SK-N-SH (cell line): Measurements from ENCODE around the gene SULT1B1. TPM values are rescaled to one million over a fixed set of nuclear protein-coding genes. Genes with fewer than 3 reads are reported as not detected.

Source experiments
- CTCF ChIA-PET: fragments of 300-600, 350-600 bp; formaldehyde crosslinking; extraction: SDS; loops from one replicate; lab custom pipeline; 2021; lab: Yijun Ruan, JAX
- POLR2A ChIA-PET: fragments of 350-600 bp; sonication (Branson Sonifier 250); formaldehyde crosslinking; extraction: SDS; loops from one replicate; lab custom pipeline; 2020; ENCODE audit warnings: antibody characterized with exemption, inconsistent platforms; lab: Yijun Ruan, JAX
- DNase-seq: peaks from one replicate; pipeline ENCODE4 v3.0.0; 2012
- H2AFZ ChIP-seq: fragments of 200-600 bp; sonication (generic); 2 replicates; pipeline ENCODE4 v1.8.1; 2016; ENCODE audit warnings: antibody characterized with exemption, mild to moderate bottlenecking, low read depth
- H3F3A ChIP-seq: fragments of 200-600 bp; sonication (generic); replicated peaks from 2 replicates; pipeline ENCODE3; 2016; ENCODE audit warnings: antibody characterized with exemption, mild to moderate bottlenecking; ENCODE audit not compliant: insufficient read depth
- H3K27ac ChIP-seq, 2 experiments: fragments of 200-500 bp in 1 of 2; fragments of 200-600 bp in 1 of 2; sonication (Bioruptor generic) in 1 of 2; sonication (generic), shearing (Covaris generic) in 1 of 2; 2 replicates each; pipeline versions ENCODE4 v1.5.1 to v1.6.1; 2014 to 2016; ENCODE audit warnings: low read depth in 2 of 2, inconsistent platforms in 1 of 2, low read length in 1 of 2, mild to moderate bottlenecking in 1 of 2, mixed read lengths in 1 of 2
- H3K27me3 ChIP-seq: fragments of 200-600 bp; sonication (generic), shearing (Covaris generic); 2 replicates; pipeline ENCODE4 v1.6.1; 2016; ENCODE audit warnings: mixed run types; ENCODE audit not compliant: insufficient read depth
- H3K36me3 ChIP-seq, 2 experiments: fragments of 200-500 bp in 1 of 2; fragments of 200-600 bp in 1 of 2; sonication (Bioruptor generic) in 1 of 2; sonication (generic) in 1 of 2; replicated peaks in 1 of 2; 2 replicates each; pipeline versions ENCODE3 to v1.5.1; 2014 to 2016; ENCODE audit warnings: low read length in 1 of 2, mild to moderate bottlenecking in 1 of 2; ENCODE audit not compliant: insufficient read depth in 2 of 2, control insufficient read depth in 1 of 2
- H3K4me1 ChIP-seq, 2 experiments: fragments of 200-500 bp in 1 of 2; fragments of 200-600 bp in 1 of 2; sonication (Bioruptor generic) in 1 of 2; sonication (generic), shearing (Covaris generic) in 1 of 2; 2 replicates each; pipeline versions ENCODE4 v1.5.1 to v1.6.1; 2014 to 2016; ENCODE audit warnings: low read depth in 1 of 2, low read length in 1 of 2, mixed run types in 1 of 2; ENCODE audit not compliant: insufficient read depth in 2 of 2, control insufficient read depth in 1 of 2
- H3K4me2 ChIP-seq: fragments of 200-600 bp; sonication (generic), shearing (Covaris generic); 2 replicates; pipeline ENCODE4 v1.6.1; 2017; ENCODE audit warnings: mixed run types
- H3K4me3 ChIP-seq, 2 experiments: fragments of 200-500 bp in 1 of 2; fragments of 200-600 bp in 1 of 2; sonication (Bioruptor generic) in 1 of 2; sonication (generic), shearing (Covaris generic) in 1 of 2; 2 replicates each; pipeline versions ENCODE4 v1.5.1 to v1.8.1; 2014 to 2016; ENCODE audit warnings: low read depth in 2 of 2, inconsistent platforms in 1 of 2, low read length in 1 of 2, mild to moderate bottlenecking in 1 of 2, mixed read lengths in 1 of 2, moderate library complexity in 1 of 2
- H3K79me2 ChIP-seq: fragments of 200-600 bp; sonication (generic); 2 replicates; pipeline ENCODE4 v1.8.1; 2017; ENCODE audit warnings: mild to moderate bottlenecking; ENCODE audit not compliant: insufficient read depth
- H3K9ac ChIP-seq: fragments of 200-600 bp; sonication (generic); 2 replicates; pipeline ENCODE4 v1.6.1; 2017; ENCODE audit warnings: mixed run types
- H3K9me2 ChIP-seq: fragments of 200-600 bp; sonication (generic); 2 replicates; pipeline ENCODE4 v1.6.1; 2017; ENCODE audit warnings: mixed run types
- H3K9me3 ChIP-seq: fragments of 200-600 bp; sonication (generic); 2 replicates; pipeline ENCODE4 v1.6.1; 2017; ENCODE audit warnings: mixed run types, mild to moderate bottlenecking, moderate library complexity
- H4K20me1 ChIP-seq: fragments of 200-600 bp; sonication (generic); 2 replicates; pipeline ENCODE4 v1.6.1; 2017; ENCODE audit warnings: mild to moderate bottlenecking, mixed run types; ENCODE audit not compliant: insufficient read depth
- CHD2 ChIP-seq: fragments of 150-350 bp; IDR thresholded peaks from 2 replicates; pipeline ENCODE4 v1.6.1; 2018; ENCODE audit warnings: low read length; ENCODE audit not compliant: partially characterized antibody
- GABPA ChIP-seq: IDR thresholded peaks from 2 replicates; pipeline ENCODE4 v1.4.0; 2012; ENCODE audit warnings: low read depth, mild to moderate bottlenecking
- NFIC ChIP-seq: IDR thresholded peaks from 2 replicates; pipeline ENCODE4 v1.4.0; 2012; ENCODE audit warnings: borderline replicate concordance
- POLR2AphosphoS5 ChIP-seq: IDR thresholded peaks from 2 replicates; pipeline ENCODE4 v1.6.1; 2012; ENCODE audit warnings: low read depth, low read length
- RAD21 ChIP-seq: IDR thresholded peaks from 2 replicates; pipeline ENCODE4 v1.6.1; 2012; ENCODE audit warnings: mild to moderate bottlenecking, low read length
- SMC3 ChIP-seq: IDR thresholded peaks from 2 replicates; pipeline ENCODE4 v1.6.1; 2012; ENCODE audit warnings: low read depth, low read length, improper control_type of control experiment
- WGBS: methylation state at CpG from one replicate; pipeline ENCODE4 v1.1.6; 2017; ENCODE audit warnings: low lambda C conversion rate; 5-methylcytosine and 5-hydroxymethylcytosine counted together
- polyA plus RNA-seq, 3 experiments: library from polyadenylated mRNA; depleted of rRNA; stranded (reverse); fragments of >200 nt; gene quantifications; 2 replicates each; pipeline ENCODE4 v1.2.3, GENCODE V29; 2012
- TF ChIP-seq, protein P1 (sequence below): IDR thresholded peaks from 2 replicates; pipeline ENCODE4; 2012
- TF ChIP-seq, protein P2 (sequence below): IDR thresholded peaks from 2 replicates; pipeline ENCODE4 v1.4.0; 2012; ENCODE audit warnings: low read depth, borderline replicate concordance
- TF ChIP-seq, protein P3 (sequence below): fragments of 150-350 bp; IDR thresholded peaks from 2 replicates; pipeline ENCODE4 v1.6.1; 2016; ENCODE audit warnings: mild to moderate bottlenecking, low read depth, low read length
- TF ChIP-seq, protein P4 (sequence below): fragments of 150-350 bp; IDR thresholded peaks from 2 replicates; pipeline ENCODE4 v1.6.1; 2017; ENCODE audit warnings: antibody characterized with exemption, low read length, low read depth, borderline replicate concordance
- TF ChIP-seq, protein P5 (sequence below): IDR thresholded peaks from 2 replicates; pipeline ENCODE4 v1.4.0; 2012; ENCODE audit warnings: low read depth
- TF ChIP-seq, protein P6 (sequence below): fragments of 200-600 bp; sonication (generic); IDR thresholded peaks from 2 replicates; pipeline ENCODE4 v1.6.1; 2017; ENCODE audit warnings: antibody characterized with exemption, mild to moderate bottlenecking, moderate library complexity
- TF ChIP-seq, protein P7 (sequence below): IDR thresholded peaks from 2 replicates; pipeline ENCODE4 v1.4.0; 2012; ENCODE audit warnings: low read depth, borderline replicate concordance

The SULT1B1 gene
- polyA plus RNA-seq, 1 of the 3 experiments (the other 2 are of a cell fraction), result 14.7 TPM

DNA sequence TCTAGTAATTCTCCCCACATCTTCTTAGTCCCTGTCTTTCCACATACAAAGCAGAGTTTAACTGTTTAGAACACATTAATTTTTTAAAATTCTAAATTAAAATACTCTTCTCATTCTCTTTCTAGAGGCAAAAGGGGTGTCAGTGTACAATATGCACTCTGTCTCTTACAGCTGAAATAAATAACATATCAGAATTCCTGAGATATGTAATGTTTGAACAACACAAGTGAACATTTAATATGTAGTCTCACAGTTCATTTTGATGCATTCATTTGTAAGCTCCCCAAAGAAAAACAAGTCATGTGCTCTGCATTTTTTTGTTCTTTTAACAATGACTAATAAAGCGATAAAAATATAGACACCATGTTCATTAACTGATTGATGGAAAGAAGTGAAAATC lies 19.7 kb upstream of the SULT1B1 start:
- no peaks in the 10 kb centered on the region for H4K20me1 ChIP-seq
- peaks cover 88% of the 10 kb centered on the region for H3K79me2 ChIP-seq
- no peaks in the 10 kb centered on the region for H3K27me3 ChIP-seq
- H3K9me2 ChIP-seq, result no peaks in the 10 kb centered on the region
- no peaks in the 10 kb centered on the region for H3K9me3 ChIP-seq
- no peaks in the 10 kb centered on the region for H3K4me1 ChIP-seq
- H2AFZ ChIP-seq, result no peak overlapping the region
- no peak for TF ChIP-seq POLR2AphosphoS5
- TF ChIP-seq, protein P1, sequence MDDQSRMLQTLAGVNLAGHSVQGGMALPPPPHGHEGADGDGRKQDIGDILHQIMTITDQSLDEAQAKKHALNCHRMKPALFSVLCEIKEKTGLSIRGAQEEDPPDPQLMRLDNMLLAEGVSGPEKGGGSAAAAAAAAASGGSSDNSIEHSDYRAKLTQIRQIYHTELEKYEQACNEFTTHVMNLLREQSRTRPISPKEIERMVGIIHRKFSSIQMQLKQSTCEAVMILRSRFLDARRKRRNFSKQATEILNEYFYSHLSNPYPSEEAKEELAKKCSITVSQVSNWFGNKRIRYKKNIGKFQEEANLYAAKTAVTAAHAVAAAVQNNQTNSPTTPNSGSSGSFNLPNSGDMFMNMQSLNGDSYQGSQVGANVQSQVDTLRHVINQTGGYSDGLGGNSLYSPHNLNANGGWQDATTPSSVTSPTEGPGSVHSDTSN, result no peak
- TF ChIP-seq NFIC, result no peak
- TF ChIP-seq RAD21, result no peak
- TF ChIP-seq SMC3, result no peak
- TF ChIP-seq, protein P2, sequence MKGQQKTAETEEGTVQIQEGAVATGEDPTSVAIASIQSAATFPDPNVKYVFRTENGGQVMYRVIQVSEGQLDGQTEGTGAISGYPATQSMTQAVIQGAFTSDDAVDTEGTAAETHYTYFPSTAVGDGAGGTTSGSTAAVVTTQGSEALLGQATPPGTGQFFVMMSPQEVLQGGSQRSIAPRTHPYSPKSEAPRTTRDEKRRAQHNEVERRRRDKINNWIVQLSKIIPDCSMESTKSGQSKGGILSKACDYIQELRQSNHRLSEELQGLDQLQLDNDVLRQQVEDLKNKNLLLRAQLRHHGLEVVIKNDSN, result no peak
- TF ChIP-seq, protein P3, sequence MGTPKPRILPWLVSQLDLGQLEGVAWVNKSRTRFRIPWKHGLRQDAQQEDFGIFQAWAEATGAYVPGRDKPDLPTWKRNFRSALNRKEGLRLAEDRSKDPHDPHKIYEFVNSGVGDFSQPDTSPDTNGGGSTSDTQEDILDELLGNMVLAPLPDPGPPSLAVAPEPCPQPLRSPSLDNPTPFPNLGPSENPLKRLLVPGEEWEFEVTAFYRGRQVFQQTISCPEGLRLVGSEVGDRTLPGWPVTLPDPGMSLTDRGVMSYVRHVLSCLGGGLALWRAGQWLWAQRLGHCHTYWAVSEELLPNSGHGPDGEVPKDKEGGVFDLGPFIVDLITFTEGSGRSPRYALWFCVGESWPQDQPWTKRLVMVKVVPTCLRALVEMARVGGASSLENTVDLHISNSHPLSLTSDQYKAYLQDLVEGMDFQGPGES, result no peak
- TF ChIP-seq, protein P4, sequence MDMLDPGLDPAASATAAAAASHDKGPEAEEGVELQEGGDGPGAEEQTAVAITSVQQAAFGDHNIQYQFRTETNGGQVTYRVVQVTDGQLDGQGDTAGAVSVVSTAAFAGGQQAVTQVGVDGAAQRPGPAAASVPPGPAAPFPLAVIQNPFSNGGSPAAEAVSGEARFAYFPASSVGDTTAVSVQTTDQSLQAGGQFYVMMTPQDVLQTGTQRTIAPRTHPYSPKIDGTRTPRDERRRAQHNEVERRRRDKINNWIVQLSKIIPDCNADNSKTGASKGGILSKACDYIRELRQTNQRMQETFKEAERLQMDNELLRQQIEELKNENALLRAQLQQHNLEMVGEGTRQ, result no peak
- TF ChIP-seq, protein P5, sequence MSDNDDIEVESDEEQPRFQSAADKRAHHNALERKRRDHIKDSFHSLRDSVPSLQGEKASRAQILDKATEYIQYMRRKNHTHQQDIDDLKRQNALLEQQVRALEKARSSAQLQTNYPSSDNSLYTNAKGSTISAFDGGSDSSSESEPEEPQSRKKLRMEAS, result no peak
- TF ChIP-seq, protein P6, sequence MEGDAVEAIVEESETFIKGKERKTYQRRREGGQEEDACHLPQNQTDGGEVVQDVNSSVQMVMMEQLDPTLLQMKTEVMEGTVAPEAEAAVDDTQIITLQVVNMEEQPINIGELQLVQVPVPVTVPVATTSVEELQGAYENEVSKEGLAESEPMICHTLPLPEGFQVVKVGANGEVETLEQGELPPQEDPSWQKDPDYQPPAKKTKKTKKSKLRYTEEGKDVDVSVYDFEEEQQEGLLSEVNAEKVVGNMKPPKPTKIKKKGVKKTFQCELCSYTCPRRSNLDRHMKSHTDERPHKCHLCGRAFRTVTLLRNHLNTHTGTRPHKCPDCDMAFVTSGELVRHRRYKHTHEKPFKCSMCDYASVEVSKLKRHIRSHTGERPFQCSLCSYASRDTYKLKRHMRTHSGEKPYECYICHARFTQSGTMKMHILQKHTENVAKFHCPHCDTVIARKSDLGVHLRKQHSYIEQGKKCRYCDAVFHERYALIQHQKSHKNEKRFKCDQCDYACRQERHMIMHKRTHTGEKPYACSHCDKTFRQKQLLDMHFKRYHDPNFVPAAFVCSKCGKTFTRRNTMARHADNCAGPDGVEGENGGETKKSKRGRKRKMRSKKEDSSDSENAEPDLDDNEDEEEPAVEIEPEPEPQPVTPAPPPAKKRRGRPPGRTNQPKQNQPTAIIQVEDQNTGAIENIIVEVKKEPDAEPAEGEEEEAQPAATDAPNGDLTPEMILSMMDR, result no peak
- H3K27ac ChIP-seq, result peak overlapping the region; percentile 67 to 75; a peak in 3 of 4 replicates
- 49% methylated on average over 1 of the region's 1 CpG for WGBS
- no peak for DNase-seq
- POLR2A ChIA-PET, result no interaction called here
- CTCF ChIA-PET, result no interaction called here
- H3K36me3 ChIP-seq, result peaks cover 0 to 5% of the 10 kb centered on the region in 2 experiments
- peak overlapping the region; percentile 55; the same call in 1 of the 2 replicates for H3K4me2 ChIP-seq
- H3F3A ChIP-seq, result peaks cover 15% of the 10 kb centered on the region
- H3K4me3 ChIP-seq, result no peak overlapping the region
- H3K9ac ChIP-seq, result peak overlapping the region; percentile 33; the same call in 1 of the 2 replicates

DNA sequence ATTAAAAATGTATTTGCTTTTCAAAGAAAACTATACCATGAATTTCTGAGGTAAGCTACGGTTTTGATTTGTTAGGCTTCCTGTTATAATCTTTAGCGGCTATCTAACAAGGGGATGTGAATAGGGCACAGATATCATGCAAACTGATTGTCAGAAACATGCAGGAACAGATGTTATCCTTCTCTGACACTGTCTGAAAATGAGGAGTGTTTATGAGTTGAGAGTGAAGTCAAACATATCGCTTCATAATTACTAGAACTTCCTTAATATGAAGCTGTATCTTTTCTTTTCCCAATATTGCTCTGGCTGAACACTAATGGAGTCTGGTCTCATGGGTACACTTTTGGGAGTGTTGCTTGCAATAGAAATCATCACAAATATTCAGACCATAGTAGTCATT lies 16.3 kb upstream of the SULT1B1 start:
- peaks cover 0 to 5% of the 10 kb centered on the region in 2 experiments for H3K36me3 ChIP-seq
- ChIA-PET CTCF (no interaction called here), POLR2A (no interaction called here)
- 0 out of 4 replicates have a peak overlapping the region, but pooled peaks of 1 of the 2 experiments have one; percentile 3 for H3K4me3 ChIP-seq
- no peaks in the 10 kb centered on the region for H3K27me3 ChIP-seq
- H3K9me2 ChIP-seq, result no peaks in the 10 kb centered on the region
- peak overlapping the region; percentile 61; the same call in 1 of the 2 replicates for H2AFZ ChIP-seq
- DNase-seq, result no peak
- no peaks in the 10 kb centered on the region for H4K20me1 ChIP-seq
- no peak overlapping the region; the same call in 1 of the 2 replicates for H3K9ac ChIP-seq
- WGBS, result 16% methylated on average over 3 of the region's 3 CpGs
- H3K4me2 ChIP-seq, result peak overlapping the region; percentile 6; the same call in 1 of the 2 replicates
- peaks cover 15% of the 10 kb centered on the region for H3F3A ChIP-seq
- H3K9me3 ChIP-seq, result no peaks in the 10 kb centered on the region
- peak overlapping the region; percentile 50 to 54; a peak in 3 of 4 replicates for H3K27ac ChIP-seq
- peaks cover 80% of the 10 kb centered on the region for H3K79me2 ChIP-seq
- H3K4me1 ChIP-seq, result no peaks in the 10 kb centered on the region
- no peak for TF ChIP-seq GABPA
- TF ChIP-seq, protein P6, result no peak
- TF ChIP-seq CHD2, result no peak
- TF ChIP-seq NFIC, result no peak
- TF ChIP-seq, protein P5, result no peak
- TF ChIP-seq, protein P3, result no peak
- TF ChIP-seq, protein P7, sequence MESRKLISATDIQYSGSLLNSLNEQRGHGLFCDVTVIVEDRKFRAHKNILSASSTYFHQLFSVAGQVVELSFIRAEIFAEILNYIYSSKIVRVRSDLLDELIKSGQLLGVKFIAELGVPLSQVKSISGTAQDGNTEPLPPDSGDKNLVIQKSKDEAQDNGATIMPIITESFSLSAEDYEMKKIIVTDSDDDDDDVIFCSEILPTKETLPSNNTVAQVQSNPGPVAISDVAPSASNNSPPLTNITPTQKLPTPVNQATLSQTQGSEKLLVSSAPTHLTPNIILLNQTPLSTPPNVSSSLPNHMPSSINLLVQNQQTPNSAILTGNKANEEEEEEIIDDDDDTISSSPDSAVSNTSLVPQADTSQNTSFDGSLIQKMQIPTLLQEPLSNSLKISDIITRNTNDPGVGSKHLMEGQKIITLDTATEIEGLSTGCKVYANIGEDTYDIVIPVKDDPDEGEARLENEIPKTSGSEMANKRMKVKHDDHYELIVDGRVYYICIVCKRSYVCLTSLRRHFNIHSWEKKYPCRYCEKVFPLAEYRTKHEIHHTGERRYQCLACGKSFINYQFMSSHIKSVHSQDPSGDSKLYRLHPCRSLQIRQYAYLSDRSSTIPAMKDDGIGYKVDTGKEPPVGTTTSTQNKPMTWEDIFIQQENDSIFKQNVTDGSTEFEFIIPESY, result no peak
